ENCODE results near the gene RTL1. TPM values are rescaled to one million over a fixed set of nuclear protein-coding genes. Genes with fewer than 3 reads are reported as not detected.

Gene RTL1
- total and polyA plus RNA-seq, 10 of the 15 experiments (the other 5 are each of a cell fraction or from before 2014, with no cell fraction given) = not detected

- Histone ChIP-seq H3K4me1 (ENCODE audit: control insufficient read depth, insufficient read depth, low read length) (no peaks in the 10 kb centered on the region), H3K4me3 (no peak overlapping the region), H4K20me1 (ENCODE audit: control insufficient read depth, insufficient read depth) (no peaks in the 10 kb centered on the region), H3K4me2 (ENCODE audit: control insufficient read depth, insufficient read depth) (no peak overlapping the region), H3K79me2 (ENCODE audit: control insufficient read depth, insufficient read depth, low read length) (no peaks in the 10 kb centered on the region), H3K9me3 (replicated peaks; ENCODE audit: control insufficient read depth, insufficient read depth, low read length) (no peaks in the 10 kb centered on the region), H3K27me3 (replicated peaks in 1 of 2; ENCODE audit: control insufficient read depth in 2 of 2, insufficient read depth in 2 of 2, low read length in 1 of 2) (no peaks in the 10 kb centered on the region; a peak in 2 of 4 replicates), H3K36me3 (ENCODE audit: control insufficient read depth in 2 of 2, insufficient read depth in 2 of 2, low read length in 1 of 2) (no peaks in the 10 kb centered on the region), H2AFZ (ENCODE audit: control insufficient read depth, low read depth, low read length) (no peak overlapping the region), H3K27ac (ENCODE audit: control insufficient read depth, insufficient read depth) (no peak overlapping the region), H3K9ac (ENCODE audit: control insufficient read depth, insufficient read depth, low read length) (no peak overlapping the region)
- in situ Hi-C loops (cut with MboI) (no loop called here), intact Hi-C loops (cut with micrococcal nuclease; ENCODE audit: unreplicated experiment) (no loop called here)
- BruUV-seq (replicated peaks) = no TSS peak
- POLR2A ChIA-PET = no interaction called here
- DNase-seq (ENCODE audit: low read depth, low spot score) (no peak), FAIRE-seq (no peak), ATAC-seq (no peak)
- 53% methylated on average over 28 of the region's 29 CpGs for WGBS (ENCODE audit: insufficient coverage, insufficient replicate concordance, low lambda C conversion rate, missing lambda C conversion rate)
- CTCF ChIA-PET = no interaction called here
- TF ChIP-seq PAX5 (IDR thresholded peaks at IDR 0.05; ENCODE audit: borderline replicate concordance, low read depth, low read length) (no peak), POU2F2 (IDR thresholded peaks at IDR 0.05; ENCODE audit: borderline replicate concordance, low read depth, low read length) (no peak), ZNF384 (IDR thresholded peaks at IDR 0.05; ENCODE audit: borderline replicate concordance, low read depth, low read length) (no peak), NFXL1 (IDR thresholded peaks at IDR 0.05; ENCODE audit: borderline replicate concordance) (no peak), SPI1 (IDR thresholded peaks at IDR 0.05; ENCODE audit: borderline replicate concordance, insufficient read depth, low read depth, low read length) (no peak)
- TF ChIP-seq, protein P1, sequence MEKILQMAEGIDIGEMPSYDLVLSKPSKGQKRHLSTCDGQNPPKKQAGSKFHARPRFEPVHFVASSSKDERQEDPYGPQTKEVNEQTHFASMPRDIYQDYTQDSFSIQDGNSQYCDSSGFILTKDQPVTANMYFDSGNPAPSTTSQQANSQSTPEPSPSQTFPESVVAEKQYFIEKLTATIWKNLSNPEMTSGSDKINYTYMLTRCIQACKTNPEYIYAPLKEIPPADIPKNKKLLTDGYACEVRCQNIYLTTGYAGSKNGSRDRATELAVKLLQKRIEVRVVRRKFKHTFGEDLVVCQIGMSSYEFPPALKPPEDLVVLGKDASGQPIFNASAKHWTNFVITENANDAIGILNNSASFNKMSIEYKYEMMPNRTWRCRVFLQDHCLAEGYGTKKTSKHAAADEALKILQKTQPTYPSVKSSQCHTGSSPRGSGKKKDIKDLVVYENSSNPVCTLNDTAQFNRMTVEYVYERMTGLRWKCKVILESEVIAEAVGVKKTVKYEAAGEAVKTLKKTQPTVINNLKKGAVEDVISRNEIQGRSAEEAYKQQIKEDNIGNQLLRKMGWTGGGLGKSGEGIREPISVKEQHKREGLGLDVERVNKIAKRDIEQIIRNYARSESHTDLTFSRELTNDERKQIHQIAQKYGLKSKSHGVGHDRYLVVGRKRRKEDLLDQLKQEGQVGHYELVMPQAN (conservative IDR thresholded peaks at IDR 0.05) = no peak
- SMC1A ChIA-PET (ENCODE audit: uncharacterized antibody, unreplicated experiment) = no interaction called here
- RAD21 ChIA-PET (ENCODE audit: unreplicated experiment) = no interaction called here
Observed at GRCh38 chr14:100834794-100835547, 68.6 kb downstream of the RTL1 start.

Measured in GM12878 (cell line).